GM19324 (cell line): ENCODE results near the gene ZNF724.
"Not testable (repeated sequence)": the region's sequence is repeated elsewhere in the genome, so short reads cannot be mapped to it uniquely, and the experiment has no call there.

Experiments used
- ATAC-seq: cut with Tn5 transposase; IDR thresholded peaks from one replicate; pipeline ENCODE4 v1.9.1; 2021; ENCODE audit warnings: mild to moderate bottlenecking, moderate library complexity; ENCODE audit not compliant: unreplicated experiment, low FRiP score

The ZNF724 gene

GRCh38 chr19:23254141-23254910 is 4.1 kb upstream of the ZNF724 start:
- no peak for ATAC-seq

GRCh38 chr19:23253256-23253655 is 3.1 kb upstream of the ZNF724 start:
- not testable (repeated sequence) for ATAC-seq

GRCh38 chr19:23241419-23241818 is 8.8 kb downstream of the ZNF724 start:
- no peak for ATAC-seq

- no peak for ATAC-seq
These were observed 27.1 kb downstream of the ZNF724 start for GRCh38 chr19:23222998-23223652.

- no peak for ATAC-seq
These were observed 46.3 kb downstream of the ZNF724 start for GRCh38 chr19:23203841-23204344.

GRCh38 chr19:23190341-23190740 is 59.9 kb downstream of the ZNF724 start:
- ATAC-seq = no peak

- no peak for ATAC-seq
These were observed 66.9 kb downstream of the ZNF724 start for GRCh38 chr19:23183251-23183650.
